Activated CD4-positive, alpha-beta T cell treated with anti-CD3 and anti-CD28 coated beads, Interleukin-10, Interleukin-2, amounts not matched to agents 100 ng/mL and 50 ng/mL, durations not matched to agents 16 hours and 8 hours (primary cell): ENCODE results near the gene TBL1X.
"Not testable (repeated sequence)": the region's sequence is repeated elsewhere in the genome, so short reads cannot be mapped to it uniquely, and the experiment has no call there.

ENCODE experiments used
- DNase-seq: peaks from one replicate; pipeline ENCODE4 v3.0.0-alpha.2; 2020

TBL1X gene

GRCh38 chrX:9500584-9500983, 35.7 kb downstream of the TBL1X start:
- no peak for DNase-seq

GRCh38 chrX:9501362-9501761, 36.5 kb downstream of the TBL1X start:
- DNase-seq = no peak

- DNase-seq = no peak
Observed at GRCh38 chrX:9503261-9503660, 38.4 kb downstream of the TBL1X start.

- DNase-seq = no peak
Observed at GRCh38 chrX:9510366-9510765, 45.5 kb downstream of the TBL1X start.

GRCh38 chrX:9510980-9511379, 46.1 kb downstream of the TBL1X start:
- no peak for DNase-seq

GRCh38 chrX:9515489-9515888, 50.6 kb downstream of the TBL1X start:
- DNase-seq = no peak

GRCh38 chrX:9515973-9516538, 51.2 kb downstream of the TBL1X start:
- peak; percentile 2 for DNase-seq

GRCh38 chrX:9516635-9517034, 51.8 kb downstream of the TBL1X start:
- no peak for DNase-seq

GRCh38 chrX:9518051-9518450, 53.2 kb downstream of the TBL1X start:
- no peak for DNase-seq

GRCh38 chrX:9518889-9519288, 54.0 kb downstream of the TBL1X start:
- DNase-seq = no peak

GRCh38 chrX:9519546-9520216, 54.8 kb downstream of the TBL1X start:
- no peak for DNase-seq

GRCh38 chrX:9520217-9520590, 55.3 kb downstream of the TBL1X start:
- no peak for DNase-seq

GRCh38 chrX:9522378-9523155, 57.7 kb downstream of the TBL1X start:
- DNase-seq = no peak

- no peak for DNase-seq
Observed at GRCh38 chrX:9525511-9526248, 60.8 kb downstream of the TBL1X start.

- DNase-seq = no peak
Observed at GRCh38 chrX:9526965-9527364, 62.1 kb downstream of the TBL1X start.

GRCh38 chrX:9528498-9528897, 63.6 kb downstream of the TBL1X start:
- no peak for DNase-seq

- DNase-seq = no peak
Observed at GRCh38 chrX:9529223-9529622, 64.4 kb downstream of the TBL1X start.

GRCh38 chrX:9530848-9531274, 66.0 kb downstream of the TBL1X start:
- DNase-seq = peak; percentile 59

- no peak for DNase-seq
Observed at GRCh38 chrX:9532349-9532748, 67.5 kb downstream of the TBL1X start.

GRCh38 chrX:9533611-9534010, 68.8 kb downstream of the TBL1X start:
- no peak for DNase-seq

GRCh38 chrX:9534686-9535085, 69.8 kb downstream of the TBL1X start:
- DNase-seq = no peak

GRCh38 chrX:9535101-9535500, 70.2 kb downstream of the TBL1X start:
- DNase-seq = no peak

- not testable (repeated sequence) for DNase-seq
Observed at GRCh38 chrX:9536156-9536555, 71.3 kb downstream of the TBL1X start.

- DNase-seq = no peak
Observed at GRCh38 chrX:9537781-9538180, 72.9 kb downstream of the TBL1X start.
